ENCODE results near the gene FTO.
"Not testable (repeated sequence)": the region's sequence is repeated elsewhere in the genome, so short reads cannot be mapped to it uniquely, and the experiment has no call there.

FTO gene

DNA sequence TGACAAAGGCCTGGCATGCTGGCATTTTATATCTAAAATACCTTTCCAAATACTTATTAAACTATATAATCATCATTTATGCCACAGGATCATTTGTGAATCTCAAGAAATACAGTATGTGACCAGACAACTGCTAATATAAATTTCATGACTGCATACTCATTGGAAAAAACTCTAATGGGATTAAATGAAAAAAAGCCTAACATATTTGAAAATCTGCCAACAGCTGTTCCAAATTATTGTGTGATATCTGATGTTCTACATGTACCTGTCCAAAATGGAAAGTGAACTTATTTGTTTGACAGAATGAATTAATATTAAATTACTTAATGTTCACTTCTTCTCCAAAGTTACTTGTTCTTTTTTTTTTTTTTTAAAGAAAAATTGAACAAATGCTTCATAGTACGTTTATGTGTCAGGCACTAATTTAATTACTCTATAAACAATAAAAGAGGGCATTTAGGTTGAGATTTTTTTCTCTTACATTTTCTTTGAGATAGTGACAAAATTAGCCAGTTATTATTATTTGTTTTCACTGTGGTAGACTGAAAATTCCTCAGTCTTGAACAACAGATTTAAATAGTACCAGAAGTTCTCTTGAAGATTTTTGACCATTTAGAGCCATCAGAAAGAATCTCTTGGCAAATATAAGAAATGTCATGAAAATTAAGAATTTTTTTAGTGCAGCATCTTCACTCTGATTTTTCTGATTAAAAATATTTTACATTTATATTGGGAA is 114.0 kb downstream of the FTO start:
- DNase-seq (ENCODE audit: extremely low read depth in 1 of 2, low read depth in 1 of 2) = no peak

DNA sequence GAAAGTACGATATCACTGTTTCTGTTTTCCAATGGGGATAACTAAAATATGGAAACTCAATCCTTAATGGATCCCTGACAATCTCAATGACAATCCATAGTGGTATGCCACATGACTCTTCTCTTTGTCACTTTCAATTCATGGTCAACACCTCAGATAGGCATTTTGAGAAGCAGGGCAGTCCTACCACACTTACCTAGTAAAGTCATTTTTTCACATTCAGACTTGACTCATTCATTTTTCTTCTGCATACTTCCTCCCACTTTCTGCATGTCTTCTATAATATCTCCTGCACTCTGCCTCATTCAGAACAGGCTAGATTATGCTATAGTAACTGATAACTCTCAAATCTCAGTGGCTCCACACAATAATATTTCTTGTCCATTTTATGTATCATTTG is 117.5 kb downstream of the FTO start:
- no peak for DNase-seq (ENCODE audit: extremely low read depth in 1 of 2, low read depth in 1 of 2)

GRCh38 chr16:53821957-53822625 is 118.1 kb downstream of the FTO start:
- DNase-seq (ENCODE audit: extremely low read depth in 1 of 2, low read depth in 1 of 2) = no peak

DNA sequence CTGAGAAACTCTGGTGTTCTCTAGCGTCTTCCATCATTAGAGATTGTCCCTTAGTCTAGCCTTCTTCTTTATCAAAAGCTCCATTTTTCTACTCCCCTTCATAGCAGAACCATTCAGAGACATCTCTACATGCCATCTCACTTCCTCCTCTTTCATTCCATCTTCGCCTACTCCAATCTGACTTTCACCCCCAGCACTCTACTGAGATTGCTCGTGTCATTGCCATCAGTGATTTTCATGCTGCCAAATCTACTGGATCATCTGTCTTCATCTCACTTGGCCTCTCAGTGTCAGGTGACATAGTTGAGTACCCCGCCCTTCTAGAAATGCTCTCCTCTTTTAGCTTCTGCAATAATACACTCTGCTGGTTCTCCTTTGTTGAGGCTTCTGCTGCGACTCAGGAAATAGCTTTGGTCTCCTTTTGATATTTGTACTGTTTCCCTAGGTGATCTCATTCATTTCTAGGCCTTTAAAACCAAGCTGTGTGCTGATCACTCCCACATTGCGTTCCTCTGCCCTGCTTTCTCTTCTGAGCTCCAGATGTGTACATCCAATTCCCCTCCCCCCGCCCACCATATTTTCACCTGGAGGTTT is 119.1 kb downstream of the FTO start:
- DNase-seq (ENCODE audit: extremely low read depth in 1 of 2, low read depth in 1 of 2) = no peak

DNA sequence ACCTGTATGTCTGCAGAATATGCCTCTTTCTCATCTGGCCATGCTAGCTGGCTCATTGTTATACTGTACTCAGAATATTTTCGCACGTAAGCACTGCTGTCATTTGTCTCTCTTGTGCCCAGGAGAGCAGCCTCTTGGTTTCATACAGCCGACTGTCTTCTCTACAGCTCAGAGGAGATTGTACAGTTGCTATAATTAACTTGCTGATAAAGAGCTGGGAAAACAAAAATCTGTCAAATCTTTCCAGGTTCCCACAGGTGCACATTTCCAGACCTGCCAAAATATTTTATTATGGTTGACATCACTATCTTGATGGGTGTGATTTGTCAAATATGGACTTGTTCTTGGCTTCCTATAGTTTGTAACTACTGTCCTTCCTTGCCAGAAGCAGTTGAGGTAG is 122.7 kb downstream of the FTO start:
- no peak for DNase-seq (ENCODE audit: extremely low read depth in 1 of 2, low read depth in 1 of 2)

- DNase-seq (ENCODE audit: extremely low read depth in 1 of 2, low read depth in 1 of 2) = no peak
Measured at GRCh38 chr16:53827741-53828140, 123.8 kb downstream of the FTO start.

DNA sequence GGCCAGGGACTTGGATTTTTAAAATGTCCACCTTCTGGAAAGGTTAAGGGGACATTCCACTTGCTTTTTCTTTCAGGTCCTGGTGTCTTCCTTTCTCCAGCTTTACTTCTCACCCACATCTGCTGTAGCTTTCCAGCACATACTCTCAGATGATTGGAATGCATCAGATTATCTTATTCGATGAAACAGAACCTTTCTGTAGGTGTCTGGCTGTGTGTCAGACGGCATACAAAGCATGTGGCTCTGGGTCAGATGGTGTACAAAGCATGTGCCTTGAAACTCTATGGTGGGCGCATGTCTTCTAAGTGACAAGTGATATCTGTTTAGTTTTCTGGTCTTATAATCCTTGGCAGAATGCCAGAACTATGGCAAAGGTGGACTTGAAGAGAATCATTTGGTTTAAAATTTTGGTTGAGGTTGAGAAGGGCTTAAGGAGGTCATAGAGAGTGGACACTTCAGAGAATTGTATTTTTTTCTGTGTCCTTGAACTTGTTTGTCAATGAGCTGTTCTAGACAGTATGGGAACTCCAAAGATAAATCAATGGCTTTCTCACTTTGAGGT is 125.3 kb downstream of the FTO start:
- DNase-seq (ENCODE audit: extremely low read depth in 1 of 2, low read depth in 1 of 2) = no peak

GRCh38 chr16:53832896-53833544 is 129.1 kb downstream of the FTO start:
- DNase-seq (ENCODE audit: extremely low read depth in 1 of 2, low read depth in 1 of 2) = no peak

GRCh38 chr16:53836142-53836541 is 132.2 kb downstream of the FTO start:
- DNase-seq (ENCODE audit: extremely low read depth in 1 of 2, low read depth in 1 of 2) = no peak

DNA sequence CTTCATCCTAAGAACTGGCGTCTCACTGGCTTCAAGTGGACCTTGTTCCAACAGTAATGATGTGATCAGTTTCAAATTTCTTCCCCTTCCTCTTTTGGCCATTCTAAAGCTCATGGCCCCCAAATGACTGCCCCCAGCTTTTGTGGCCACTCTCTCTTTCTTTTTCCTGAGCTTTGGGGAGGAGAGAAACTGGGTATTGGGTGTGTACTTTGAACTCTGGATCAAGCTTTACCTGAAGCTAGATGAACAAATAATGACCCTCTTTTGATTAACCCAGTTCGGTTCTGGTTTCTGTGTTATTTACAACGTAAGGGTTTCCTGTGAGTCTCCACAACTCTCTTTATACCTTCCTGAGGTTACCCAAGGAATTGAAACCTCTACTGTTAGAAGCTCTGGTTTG is 132.7 kb downstream of the FTO start:
- no peak for DNase-seq (ENCODE audit: extremely low read depth in 1 of 2, low read depth in 1 of 2)

DNA sequence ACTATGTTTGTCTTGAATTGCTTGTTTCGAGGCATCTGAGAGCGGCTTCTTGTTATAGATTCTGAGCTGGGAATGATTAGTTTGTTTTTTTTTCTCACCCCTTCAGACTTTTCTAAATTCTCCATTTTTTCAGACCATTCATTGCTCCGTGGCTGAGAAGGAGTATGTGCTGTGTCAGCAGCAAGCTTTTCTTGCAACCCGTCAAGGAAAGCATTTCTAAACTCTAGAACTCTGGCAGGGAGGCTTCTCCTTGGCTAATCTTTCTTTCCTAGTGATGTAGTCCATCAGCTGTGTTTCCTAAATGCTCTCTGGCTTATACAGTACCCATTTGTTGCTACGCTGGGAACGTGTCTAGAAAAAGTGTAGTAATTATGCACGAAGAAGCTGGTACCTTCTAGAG is 133.5 kb downstream of the FTO start:
- DNase-seq (ENCODE audit: extremely low read depth in 1 of 2, low read depth in 1 of 2) = no peak

GRCh38 chr16:53839150-53839549 is 135.2 kb downstream of the FTO start:
- no peak for DNase-seq (ENCODE audit: extremely low read depth in 1 of 2, low read depth in 1 of 2)

DNA sequence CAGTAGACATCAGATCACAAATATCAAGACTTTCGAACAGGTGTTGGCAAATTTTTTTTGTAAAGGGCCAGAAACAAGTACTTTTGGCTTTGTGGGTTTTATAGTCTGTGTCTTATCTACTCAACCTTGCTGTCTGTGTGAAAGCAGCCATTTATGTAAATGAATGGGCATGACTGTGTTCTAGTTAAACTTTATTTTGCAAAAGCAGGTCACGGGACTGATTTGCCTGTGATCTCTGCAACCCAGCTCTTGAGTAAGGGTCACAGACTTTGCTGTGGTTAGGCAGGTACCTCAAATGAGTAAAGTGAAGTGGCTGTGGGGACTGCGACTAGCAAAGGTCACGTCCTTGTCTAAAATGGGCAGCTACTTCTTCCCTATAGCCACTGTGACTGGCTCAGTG is 136.5 kb downstream of the FTO start:
- no peak for DNase-seq (ENCODE audit: extremely low read depth in 1 of 2, low read depth in 1 of 2)

DNA sequence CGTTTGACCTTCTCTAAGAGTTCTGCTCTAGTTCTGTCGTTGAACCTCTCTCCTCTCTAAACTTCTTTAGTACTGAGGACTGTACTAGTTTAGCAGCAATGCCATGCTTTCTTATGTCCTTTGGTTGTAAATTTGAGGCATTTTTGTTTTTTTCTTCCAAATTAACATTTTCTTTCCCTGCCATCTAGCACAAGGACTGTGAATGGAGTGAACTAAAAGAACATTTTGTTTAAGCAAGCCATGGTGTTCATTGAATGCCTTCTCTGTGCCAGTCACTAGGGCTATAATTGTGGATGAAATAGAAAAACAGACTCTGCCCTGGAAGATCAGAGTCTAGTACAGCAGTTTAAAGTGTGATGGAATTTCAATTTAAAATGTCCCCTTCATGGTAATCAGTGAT is 137.9 kb downstream of the FTO start:
- no peak for DNase-seq (ENCODE audit: extremely low read depth in 1 of 2, low read depth in 1 of 2)

GRCh38 chr16:53843084-53843483 is 139.1 kb downstream of the FTO start:
- DNase-seq (ENCODE audit: extremely low read depth in 1 of 2, low read depth in 1 of 2) = no peak

- no peak for DNase-seq (ENCODE audit: extremely low read depth in 1 of 2, low read depth in 1 of 2)
Measured at GRCh38 chr16:53844804-53845203, 140.8 kb downstream of the FTO start.

DNA sequence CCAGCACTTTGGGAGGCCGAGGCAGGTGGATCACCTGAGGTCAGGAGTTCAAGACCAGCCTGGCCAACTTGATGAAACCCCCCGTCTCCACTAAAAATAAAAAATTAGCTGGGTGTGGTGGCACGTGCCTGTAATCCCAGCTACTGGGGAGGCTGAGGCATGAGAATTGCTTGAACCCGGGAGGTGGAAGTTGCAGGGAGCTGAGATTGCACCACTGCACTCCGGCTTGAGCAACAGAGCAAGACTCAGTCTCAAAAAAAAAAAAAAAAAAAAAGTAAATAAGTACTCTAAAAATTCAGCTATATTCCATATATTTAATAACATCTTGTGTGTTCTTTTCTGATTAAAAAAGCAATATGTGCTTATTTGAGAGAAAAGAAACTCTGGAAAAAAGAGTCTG is 142.6 kb downstream of the FTO start:
- DNase-seq (ENCODE audit: extremely low read depth in 1 of 2, low read depth in 1 of 2) = not testable (repeated sequence)

- no peak for DNase-seq (ENCODE audit: extremely low read depth in 1 of 2, low read depth in 1 of 2)
Measured at GRCh38 chr16:53846971-53847370, 143.0 kb downstream of the FTO start.

GRCh38 chr16:53848277-53848942 is 144.5 kb downstream of the FTO start:
- no peak for DNase-seq (ENCODE audit: extremely low read depth in 1 of 2, low read depth in 1 of 2)

DNA sequence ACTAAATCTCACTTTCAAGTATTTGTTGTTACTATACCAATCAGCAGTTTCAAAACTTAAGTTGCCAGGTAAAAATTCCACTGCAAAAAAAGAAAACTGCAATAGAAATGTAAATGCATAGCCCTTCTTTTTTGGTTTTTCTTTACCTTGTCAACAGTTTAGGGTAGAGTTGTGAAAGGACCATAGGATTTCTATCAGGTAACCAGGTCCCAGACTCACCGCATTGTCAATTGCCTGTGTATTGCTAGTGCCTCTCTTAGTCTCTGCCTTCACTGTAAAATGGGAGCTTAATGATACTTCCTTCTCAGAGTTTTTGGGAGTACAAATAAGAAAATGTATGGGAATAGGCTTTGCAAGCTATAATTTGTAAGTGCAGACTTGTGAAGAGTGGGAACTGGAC is 145.0 kb downstream of the FTO start:
- DNase-seq (ENCODE audit: extremely low read depth in 1 of 2, low read depth in 1 of 2) = no peak

GRCh38 chr16:53849585-53849984 is 145.6 kb downstream of the FTO start:
- DNase-seq (ENCODE audit: extremely low read depth in 1 of 2, low read depth in 1 of 2) = no peak
